Stomach smooth muscle (tissue), 2 donors: Measurements from ENCODE around the gene B4GALNT3.

Experiments
- H3K27ac ChIP-seq: one replicate; pipeline ENCODE4 v1.7.0; 2013; ENCODE audit warnings: mild to moderate bottlenecking, low read length, inconsistent platforms
- H3K27me3 ChIP-seq, 2 donors: one replicate each; pipeline ENCODE4 v1.7.0; 2013; ENCODE audit warnings: low read length in 2 of 2; ENCODE audit not compliant: insufficient read depth in 2 of 2, control insufficient read depth in 1 of 2
- H3K36me3 ChIP-seq, 2 donors: one replicate each; pipeline ENCODE4 v1.7.0; 2013; ENCODE audit warnings: low read length in 2 of 2; ENCODE audit not compliant: control insufficient read depth in 2 of 2, insufficient read depth in 2 of 2
- H3K4me1 ChIP-seq: one replicate; pipeline ENCODE4 v1.7.0; 2013; ENCODE audit warnings: low read length; ENCODE audit not compliant: control insufficient read depth, insufficient read depth
- H3K4me3 ChIP-seq, 2 donors: one replicate each; pipeline ENCODE4 v1.7.0; 2013; ENCODE audit warnings: low read length in 2 of 2
- H3K9ac ChIP-seq, 2 donors: one replicate each; pipeline ENCODE4 v1.7.0; 2013; ENCODE audit warnings: low read length in 2 of 2, mild to moderate bottlenecking in 1 of 2
- H3K9me3 ChIP-seq, 2 donors: one replicate each; pipeline ENCODE4 v1.7.0; 2013; ENCODE audit warnings: low read length in 2 of 2; ENCODE audit not compliant: control insufficient read depth in 2 of 2
- donor health status: healthy.
- donor health status: Pancreatic carcinoma.

The B4GALNT3 gene

GRCh38 chr12:568486-568885 is 108.7 kb downstream of the B4GALNT3 start:
- Histone ChIP-seq H3K4me1 (peaks cover 24% of the 10 kb centered on the region), H3K27ac (no peak overlapping the region), H3K27me3 (no peaks in the 10 kb centered on the region), H3K36me3 (no peaks in the 10 kb centered on the region), H3K4me3 (no peak overlapping the region), H3K9ac (no peak overlapping the region), H3K9me3 (no peaks in the 10 kb centered on the region)

- Histone ChIP-seq H3K27me3 (no peaks in the 10 kb centered on the region), H3K36me3 (no peaks in the 10 kb centered on the region), H3K9me3 (peaks cover 0 to under 1% of the 10 kb centered on the region in 2 donors), H3K27ac (no peak overlapping the region), H3K4me1 (peaks cover 24% of the 10 kb centered on the region), H3K9ac (peak overlapping the region in 1 of 2 donors; percentile 63), H3K4me3 (peak overlapping the region; percentile 68 to 77)
Measured at GRCh38 chr12:569091-569676, 109.4 kb downstream of the B4GALNT3 start.

GRCh38 chr12:569803-570434 is 110.2 kb downstream of the B4GALNT3 start:
- Histone ChIP-seq H3K36me3 (no peaks in the 10 kb centered on the region), H3K27ac (peak overlapping the region; percentile 80), H3K9me3 (peaks cover 0 to 4% of the 10 kb centered on the region in 2 donors), H3K4me3 (peak overlapping the region; percentile 68 to 77), H3K4me1 (peaks cover 28% of the 10 kb centered on the region), H3K9ac (peak overlapping the region; percentile 63 to 76), H3K27me3 (no peaks in the 10 kb centered on the region)

DNA sequence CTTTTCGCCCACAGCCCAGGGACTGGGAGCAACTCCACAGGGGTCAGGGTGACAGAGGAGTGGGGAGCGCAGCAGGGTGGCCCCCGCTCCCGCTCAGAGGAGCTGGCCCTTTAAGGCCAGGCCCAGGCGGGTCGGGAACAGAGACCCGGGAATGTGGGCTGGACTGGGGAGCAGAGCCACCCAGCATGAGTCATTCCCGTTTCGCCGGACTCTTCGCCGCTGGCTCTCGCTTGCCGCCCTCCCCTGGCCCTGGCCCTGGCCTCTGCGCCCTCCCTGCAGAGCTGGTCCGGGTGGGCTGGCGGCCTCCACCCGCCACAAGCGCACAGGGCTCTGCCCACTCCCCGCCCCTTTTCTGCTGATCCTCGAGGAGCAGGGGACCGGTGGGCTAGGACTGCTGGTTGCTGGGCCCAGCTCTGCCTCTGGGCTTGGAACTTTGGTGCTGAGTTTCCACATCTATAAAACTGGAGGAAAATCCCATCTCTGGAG is 110.7 kb downstream of the B4GALNT3 start:
- no peaks in the 10 kb centered on the region for H3K36me3 ChIP-seq
- H3K9me3 ChIP-seq: peaks cover 0 to 4% of the 10 kb centered on the region in 2 donors
- H3K27ac ChIP-seq: peak overlapping the region; percentile 80
- peak overlapping the region; percentile 63 to 76 for H3K9ac ChIP-seq
- peaks cover 33% of the 10 kb centered on the region for H3K4me1 ChIP-seq
- H3K4me3 ChIP-seq: peak overlapping the region; percentile 68 to 77
- H3K27me3 ChIP-seq: no peaks in the 10 kb centered on the region

DNA sequence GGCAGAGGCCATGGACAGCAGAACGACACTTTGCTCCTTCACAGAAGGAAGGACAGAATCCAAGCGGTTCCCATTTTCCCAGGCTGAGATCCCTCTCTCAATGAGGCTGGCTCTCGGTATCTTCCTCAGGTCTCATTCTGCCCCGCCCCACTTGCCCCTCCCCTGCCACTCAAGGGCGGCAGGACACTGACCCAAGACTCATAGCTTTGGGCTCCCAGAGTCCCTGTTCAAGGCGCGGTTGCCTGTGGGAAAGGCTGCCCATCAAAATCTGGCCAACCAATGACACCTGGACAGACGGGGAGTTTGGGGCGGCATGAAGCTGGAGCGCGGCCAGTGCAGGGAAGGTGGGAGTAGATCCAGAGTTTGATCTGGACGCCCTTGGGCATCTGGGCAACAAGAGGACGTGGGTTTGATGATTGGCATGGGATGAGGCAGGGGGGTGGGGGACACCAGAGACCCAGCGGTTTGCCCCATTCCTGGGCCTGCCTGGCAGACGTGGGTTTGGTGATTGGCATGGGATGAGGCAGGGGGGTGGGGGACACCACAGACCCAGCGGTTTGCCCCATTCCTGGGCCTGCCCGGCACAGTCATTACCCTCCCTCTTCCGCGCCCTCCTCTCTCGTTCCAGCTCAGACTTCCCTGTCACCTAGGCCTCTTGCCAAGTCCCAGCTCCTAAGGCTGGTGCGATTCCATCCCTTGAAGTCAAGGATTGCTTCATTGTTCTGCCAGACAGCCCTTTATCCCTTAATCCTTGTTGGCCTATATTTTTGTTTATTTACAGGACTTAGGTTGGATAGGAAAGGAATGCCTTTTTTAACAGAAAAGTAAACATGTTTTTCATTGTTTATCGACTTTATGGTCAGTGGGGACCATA is 111.4 kb downstream of the B4GALNT3 start:
- no peaks in the 10 kb centered on the region for H3K36me3 ChIP-seq
- H3K27me3 ChIP-seq: no peaks in the 10 kb centered on the region
- peaks cover 0 to 4% of the 10 kb centered on the region in 2 donors for H3K9me3 ChIP-seq
- peak overlapping the region; percentile 80 for H3K27ac ChIP-seq
- peak overlapping the region; percentile 63 to 76 for H3K9ac ChIP-seq
- H3K4me3 ChIP-seq: peak overlapping the region; percentile 68 to 77
- H3K4me1 ChIP-seq: peaks cover 40% of the 10 kb centered on the region

DNA sequence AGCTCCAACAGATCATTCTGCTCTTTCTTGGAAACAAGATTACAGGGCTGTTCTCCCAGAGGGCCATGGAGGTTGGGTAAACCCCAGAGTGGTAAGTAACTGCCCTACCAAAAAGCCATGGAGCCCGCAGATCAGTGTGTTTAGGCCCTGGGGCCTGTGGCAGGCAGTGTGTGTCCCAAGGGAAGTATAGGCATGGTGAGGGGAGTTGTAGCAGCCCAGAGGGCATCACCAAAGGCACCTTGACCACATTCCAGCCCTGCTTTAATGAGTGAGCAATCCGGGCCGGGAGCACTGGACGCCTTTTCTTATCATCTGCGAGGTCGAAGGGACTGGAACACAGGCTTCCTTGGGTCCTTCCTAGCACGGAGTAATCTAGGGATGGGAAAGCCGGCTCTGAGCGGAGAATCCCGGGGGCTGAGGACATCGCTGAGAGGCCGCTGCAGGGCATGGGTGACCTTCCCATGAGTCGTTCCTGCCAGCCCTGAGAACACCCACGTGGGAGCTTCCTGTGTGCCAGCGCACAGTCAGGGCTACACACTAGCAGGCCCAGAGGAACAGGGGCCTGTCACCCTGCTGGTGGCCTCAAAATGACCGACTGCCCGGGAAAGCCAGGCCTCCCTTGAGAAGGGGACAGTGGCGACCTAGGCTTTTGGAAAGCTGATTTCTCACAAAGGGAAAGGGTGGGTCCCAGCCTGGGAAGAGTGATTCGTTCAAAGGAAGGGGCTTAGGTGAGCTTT is 112.2 kb downstream of the B4GALNT3 start:
- peaks cover 0 to 4% of the 10 kb centered on the region in 2 donors for H3K9me3 ChIP-seq
- H3K9ac ChIP-seq: no peak overlapping the region
- H3K27me3 ChIP-seq: no peaks in the 10 kb centered on the region
- H3K36me3 ChIP-seq: no peaks in the 10 kb centered on the region
- H3K27ac ChIP-seq: peak overlapping the region; percentile 80
- no peak overlapping the region for H3K4me3 ChIP-seq
- H3K4me1 ChIP-seq: peaks cover 47% of the 10 kb centered on the region

DNA sequence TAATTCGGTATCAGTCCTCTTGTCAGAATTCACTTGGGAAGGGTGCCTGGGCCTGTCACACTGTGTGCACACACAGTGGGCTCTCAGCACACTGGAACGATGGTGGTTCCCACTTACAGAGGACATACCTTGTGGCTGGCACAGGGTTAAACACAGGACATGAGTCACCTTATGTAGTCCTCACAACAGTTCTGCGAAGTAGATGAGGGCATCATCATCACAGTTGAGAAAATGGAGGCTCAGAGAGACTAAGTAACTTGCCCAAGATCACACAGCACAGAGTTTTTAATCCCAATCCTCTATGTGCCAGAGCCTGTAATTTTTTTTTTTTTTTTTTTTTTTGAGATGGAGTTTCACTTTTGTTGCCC is 112.8 kb downstream of the B4GALNT3 start:
- no peaks in the 10 kb centered on the region for H3K27me3 ChIP-seq
- peaks cover 47% of the 10 kb centered on the region for H3K4me1 ChIP-seq
- peaks cover 0 to 4% of the 10 kb centered on the region in 2 donors for H3K9me3 ChIP-seq
- no peak overlapping the region for H3K27ac ChIP-seq
- H3K4me3 ChIP-seq: no peak overlapping the region
- no peaks in the 10 kb centered on the region for H3K36me3 ChIP-seq
- no peak overlapping the region for H3K9ac ChIP-seq

GRCh38 chr12:573232-573631 is 113.5 kb downstream of the B4GALNT3 start:
- no peaks in the 10 kb centered on the region for H3K36me3 ChIP-seq
- no peaks in the 10 kb centered on the region for H3K27me3 ChIP-seq
- peak overlapping the region; percentile 6 for H3K27ac ChIP-seq
- no peak overlapping the region for H3K4me3 ChIP-seq
- peaks cover 0 to 4% of the 10 kb centered on the region in 2 donors for H3K9me3 ChIP-seq
- H3K4me1 ChIP-seq: peaks cover 47% of the 10 kb centered on the region
- H3K9ac ChIP-seq: no peak overlapping the region

DNA sequence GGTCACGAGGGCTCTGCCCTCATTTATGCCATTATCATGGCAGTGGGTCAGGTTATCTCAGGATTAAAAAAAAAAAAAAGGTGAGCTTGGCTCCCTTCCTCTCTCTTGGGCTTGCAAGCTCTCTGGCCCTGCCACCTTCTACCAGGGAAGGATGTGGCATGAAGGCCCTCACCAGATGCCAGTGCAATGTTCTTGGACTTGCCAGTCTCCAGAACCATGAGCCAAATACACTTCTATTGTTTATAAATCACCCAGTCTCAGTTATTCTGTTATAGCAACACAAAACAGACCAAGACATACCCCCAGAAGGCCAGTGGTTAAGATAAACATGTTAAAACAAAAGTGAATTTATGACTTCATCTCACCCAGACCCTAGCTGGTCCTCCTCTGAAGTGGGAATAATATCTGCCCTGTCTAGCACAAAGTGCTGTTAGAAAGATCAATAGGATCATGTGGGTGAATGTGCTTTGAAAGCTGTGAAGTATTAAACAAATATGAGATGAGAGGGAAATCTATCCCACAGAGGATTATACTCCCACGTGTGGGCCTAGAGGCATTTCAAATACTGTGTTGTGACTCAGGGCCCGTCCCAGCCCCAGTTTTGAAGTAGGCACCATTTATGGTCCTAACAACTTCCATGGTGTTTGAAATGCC is 114.9 kb downstream of the B4GALNT3 start:
- Histone ChIP-seq H3K9ac (no peak overlapping the region), H3K9me3 (peaks cover 0 to 4% of the 10 kb centered on the region in 2 donors), H3K36me3 (no peaks in the 10 kb centered on the region), H3K4me1 (peaks cover 47% of the 10 kb centered on the region), H3K4me3 (no peak overlapping the region), H3K27me3 (no peaks in the 10 kb centered on the region), H3K27ac (peak overlapping the region; percentile 60)

GRCh38 chr12:575129-575502 is 115.4 kb downstream of the B4GALNT3 start:
- H3K9ac ChIP-seq: peak overlapping the region in 1 of 2 donors; percentile 9
- no peaks in the 10 kb centered on the region for H3K27me3 ChIP-seq
- H3K27ac ChIP-seq: peak overlapping the region; percentile 60
- no peak overlapping the region for H3K4me3 ChIP-seq
- H3K9me3 ChIP-seq: peaks cover 0 to 4% of the 10 kb centered on the region in 2 donors
- peaks cover 45% of the 10 kb centered on the region for H3K4me1 ChIP-seq
- H3K36me3 ChIP-seq: no peaks in the 10 kb centered on the region
